GM19452 (cell line): ENCODE measurements around the gene TAS1R1.

Source experiments
- ATAC-seq: cut with Tn5 transposase; IDR thresholded peaks from one replicate; pipeline ENCODE4 v1.9.1; 2021; ENCODE audit not compliant: unreplicated experiment

TAS1R1 gene

DNA sequence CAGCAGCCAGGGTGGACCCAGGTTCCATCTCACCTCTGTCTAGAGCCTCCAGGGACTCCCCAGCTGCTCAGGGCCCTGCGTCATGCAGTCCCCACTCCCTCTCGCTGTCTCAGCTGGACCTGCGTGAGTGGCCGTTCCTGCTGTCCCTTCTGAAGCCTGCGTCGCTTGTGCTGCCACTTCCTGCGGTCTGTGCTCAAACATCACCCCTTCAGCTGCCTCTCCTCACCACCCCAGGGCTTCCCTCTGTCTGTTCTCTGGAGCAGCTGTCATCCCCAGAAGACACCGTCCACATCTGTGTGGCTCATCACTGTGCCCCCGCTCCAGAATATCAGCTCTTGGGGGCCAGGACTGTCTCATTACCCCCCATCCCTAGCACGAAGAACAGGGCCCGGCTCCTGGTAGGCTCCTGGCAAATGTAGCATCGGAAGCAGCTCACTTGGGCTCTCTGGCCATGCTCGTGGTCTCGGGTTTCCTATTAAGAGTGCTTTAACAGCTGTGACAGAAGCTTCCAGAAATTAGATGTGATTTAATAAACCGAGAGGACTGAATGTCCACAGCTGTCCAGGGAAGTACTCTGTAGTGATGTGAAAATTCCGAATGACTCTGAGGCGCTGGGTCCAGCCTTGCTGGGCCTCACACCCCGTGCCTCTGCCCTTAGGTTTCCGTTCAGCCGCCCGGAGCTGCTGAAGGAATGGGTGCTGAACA is 72.9 kb downstream of the TAS1R1 start:
- ATAC-seq = no peak

DNA sequence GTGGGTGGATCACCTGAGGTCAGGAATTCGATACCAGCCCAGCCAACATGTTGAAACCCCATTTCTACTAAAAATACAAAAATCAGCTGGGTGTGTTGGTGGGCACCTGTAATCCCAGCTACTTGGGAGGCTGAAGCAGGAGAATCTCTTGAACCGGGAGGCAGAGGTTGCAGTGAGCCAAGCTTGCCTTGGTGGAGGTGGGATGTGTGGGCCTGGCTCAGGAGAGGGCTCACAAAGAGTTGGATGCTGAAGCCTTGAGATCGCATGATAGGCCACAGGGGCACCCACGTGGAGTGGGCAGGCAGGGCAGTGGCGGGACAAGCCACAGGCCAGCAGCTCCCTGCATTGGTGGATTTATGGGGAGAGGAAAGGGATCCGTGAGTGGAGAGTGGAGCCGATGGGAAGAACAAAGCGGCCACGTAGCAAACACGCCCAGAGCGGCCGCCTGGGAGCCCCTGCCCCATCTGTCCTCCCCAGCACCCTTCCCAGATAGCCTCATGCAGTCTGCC is 73.9 kb downstream of the TAS1R1 start:
- no peak for ATAC-seq
